HEK293 (cell line): ENCODE data around the gene TRAPPC12.

ENCODE experiments used
- GLI4 ChIP-seq: fragments of 450-650 bp; formaldehyde crosslinking; IDR thresholded peaks from 2 replicates; pipeline ENCODE4 v1.5.1; 2016; ENCODE audit warnings: missing biosample characterization, missing genetic modification characterization
- YY2 ChIP-seq: fragments of 450-650 bp; formaldehyde crosslinking; IDR thresholded peaks from 2 replicates; pipeline ENCODE4 v1.5.1; 2016; ENCODE audit warnings: missing biosample characterization, missing genetic modification characterization
- ZBTB1 ChIP-seq: fragments of 450-650 bp; formaldehyde crosslinking; IDR thresholded peaks from 2 replicates; pipeline ENCODE4 v1.5.1; 2016; ENCODE audit warnings: missing biosample characterization, missing genetic modification characterization
- ZBTB17 ChIP-seq: fragments of 450-650 bp; formaldehyde crosslinking; IDR thresholded peaks from 2 replicates; pipeline ENCODE4 v1.5.1; 2016; ENCODE audit warnings: missing biosample characterization, missing genetic modification characterization
- ZBTB20 ChIP-seq: fragments of 450-650 bp; formaldehyde crosslinking; IDR thresholded peaks from 2 replicates; pipeline ENCODE4 v1.5.1; 2016; ENCODE audit warnings: missing biosample characterization, missing genetic modification characterization
- ZNF248 ChIP-seq: fragments of 450-650 bp; formaldehyde crosslinking; IDR thresholded peaks from 2 replicates; pipeline ENCODE4 v1.5.1; 2017; ENCODE audit warnings: missing biosample characterization, missing genetic modification characterization
- ZNF341 ChIP-seq: fragments of 450-650 bp; formaldehyde crosslinking; IDR thresholded peaks from 2 replicates; pipeline ENCODE4; 2016; ENCODE audit warnings: low read depth, missing biosample characterization, missing genetic modification characterization
- ZNF354C ChIP-seq: fragments of 450-650 bp; formaldehyde crosslinking; IDR thresholded peaks from 2 replicates; pipeline ENCODE4 v1.5.1; 2016; ENCODE audit warnings: missing biosample characterization, missing genetic modification characterization, low read depth, borderline replicate concordance
- ZNF423 ChIP-seq: fragments of 450-650 bp; formaldehyde crosslinking; IDR thresholded peaks from 2 replicates; pipeline ENCODE4 v1.5.1; 2016; ENCODE audit warnings: missing biosample characterization, missing genetic modification characterization
- ZNF426 ChIP-seq: fragments of 450-650 bp; formaldehyde crosslinking; IDR thresholded peaks from 2 replicates; pipeline ENCODE4 v1.5.1; 2017; ENCODE audit warnings: missing biosample characterization, missing genetic modification characterization, mild to moderate bottlenecking, inconsistent platforms, moderate library complexity
- ZNF501 ChIP-seq: fragments of 450-650 bp; formaldehyde crosslinking; IDR thresholded peaks from 2 replicates; pipeline ENCODE4 v1.5.1; 2016; ENCODE audit warnings: missing biosample characterization, missing genetic modification characterization
- ZNF596 ChIP-seq: fragments of 450-650 bp; IDR thresholded peaks from 2 replicates; pipeline ENCODE4 v1.5.0; 2018; ENCODE audit warnings: missing biosample characterization, mild to moderate bottlenecking, missing genetic modification characterization, moderate library complexity
- ZNF600 ChIP-seq: fragments of 450-650 bp; formaldehyde crosslinking; IDR thresholded peaks from 2 replicates; pipeline ENCODE4 v1.5.1; 2016; ENCODE audit warnings: missing biosample characterization, missing genetic modification characterization
- ZNF621 ChIP-seq: fragments of 450-650 bp; formaldehyde crosslinking; IDR thresholded peaks from 2 replicates; pipeline ENCODE4 v1.5.1; 2017; ENCODE audit warnings: missing biosample characterization, missing genetic modification characterization
- ZNF701 ChIP-seq: fragments of 450-650 bp; formaldehyde crosslinking; IDR thresholded peaks from 2 replicates; pipeline ENCODE4 v1.5.1; 2016; ENCODE audit warnings: missing biosample characterization, missing genetic modification characterization
- ZNF785 ChIP-seq: fragments of 450-650 bp; formaldehyde crosslinking; IDR thresholded peaks from 2 replicates; pipeline ENCODE4 v1.5.1; 2016; ENCODE audit warnings: missing biosample characterization, missing genetic modification characterization
- ZNF843 ChIP-seq: fragments of 450-650 bp; formaldehyde crosslinking; IDR thresholded peaks from 2 replicates; pipeline ENCODE4 v1.5.1; 2016; ENCODE audit warnings: missing biosample characterization, missing genetic modification characterization
- TF ChIP-seq, protein P1 (sequence below): fragments of 450-650 bp; formaldehyde crosslinking; IDR thresholded peaks from 2 replicates; pipeline ENCODE4 v1.5.1; 2016; ENCODE audit warnings: missing biosample characterization, missing genetic modification characterization
- TF ChIP-seq, protein P2 (sequence below): fragments of 450-650 bp; formaldehyde crosslinking; IDR thresholded peaks from 2 replicates; pipeline ENCODE4 v1.5.1; 2016; ENCODE audit warnings: missing biosample characterization, missing genetic modification characterization
- TF ChIP-seq, protein P3 (sequence below): fragments of 450-650 bp; formaldehyde crosslinking; IDR thresholded peaks from 2 replicates; pipeline ENCODE4 v1.5.1; 2016; ENCODE audit warnings: missing biosample characterization, missing genetic modification characterization
- TF ChIP-seq, protein P4 (sequence below): fragments of 450-650 bp; formaldehyde crosslinking; IDR thresholded peaks from 2 replicates; pipeline ENCODE4 v1.5.1; 2016; ENCODE audit warnings: missing biosample characterization, missing genetic modification characterization
- TF ChIP-seq, protein P5 (sequence below): fragments of 450-650 bp; formaldehyde crosslinking; IDR thresholded peaks from 2 replicates; pipeline ENCODE4 v1.5.1; 2017; ENCODE audit warnings: missing biosample characterization, missing genetic modification characterization
- TF ChIP-seq, protein P6 (sequence below): fragments of 450-650 bp; formaldehyde crosslinking; IDR thresholded peaks from 2 replicates; pipeline ENCODE4 v1.5.1; 2016; ENCODE audit warnings: missing biosample characterization, missing genetic modification characterization
- TF ChIP-seq, protein P7 (sequence below): fragments of 450-650 bp; formaldehyde crosslinking; conservative IDR thresholded peaks from 2 replicates; pipeline ENCODE4 v1.5.1; 2016; ENCODE audit warnings: low read depth, missing biosample characterization, missing genetic modification characterization
- TF ChIP-seq, protein P8 (sequence below): fragments of 450-650 bp; formaldehyde crosslinking; IDR thresholded peaks from 2 replicates; pipeline ENCODE4 v1.5.1; 2016; ENCODE audit warnings: missing biosample characterization, missing genetic modification characterization

Gene TRAPPC12

DNA sequence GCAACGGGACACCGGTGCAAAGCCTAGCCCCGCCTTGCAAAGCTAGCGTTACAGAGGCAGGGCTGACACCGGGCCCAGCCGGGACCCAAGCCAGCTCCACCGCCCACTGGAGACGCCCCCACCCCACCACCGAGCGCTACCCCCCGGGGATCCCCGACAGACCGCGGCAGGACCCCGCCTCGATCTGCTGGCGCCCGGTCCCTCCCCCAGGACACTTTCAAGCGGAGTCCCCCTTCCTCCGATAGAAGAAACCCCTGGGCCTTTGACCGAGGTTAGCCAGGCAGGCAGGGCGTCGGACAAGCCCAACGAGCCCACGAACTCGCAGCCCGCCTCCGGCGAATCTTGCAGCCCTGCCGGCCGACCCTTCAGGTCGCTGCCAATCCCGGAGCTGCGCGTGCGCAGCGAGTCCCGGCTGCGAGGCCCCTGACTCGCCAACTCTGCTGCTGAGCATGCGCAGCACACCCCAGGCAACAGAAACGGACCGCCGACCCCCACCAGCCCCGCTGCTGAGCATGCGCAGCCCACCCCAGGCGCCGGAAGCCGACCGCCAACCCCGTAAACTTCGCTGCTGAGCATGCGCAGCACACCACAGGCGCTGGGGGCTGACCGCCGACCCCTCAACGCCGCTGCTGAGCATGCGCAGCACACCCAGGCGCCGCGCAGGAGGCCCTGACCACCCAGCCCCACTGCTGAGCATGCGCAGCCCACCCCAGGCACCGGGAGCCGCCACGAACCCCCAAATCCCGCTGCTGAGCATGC, 139.2 kb downstream of the TRAPPC12 start (continued):
- TF ChIP-seq ZBTB1 (no peak), ZNF596 (no peak), ZNF501 (tag by site-specific recombination) (0 out of 2 replicates have a peak, but pooled peaks have one; percentile 33), ZNF423 (0 out of 2 replicates have a peak, but pooled peaks have one; percentile 30), ZNF248 (no peak), ZBTB20 (tag by site-specific recombination) (peak; percentile 90), ZNF341 (tag by site-specific recombination) (no peak), YY2 (tag by site-specific recombination) (no peak), ZNF426 (tag by site-specific recombination) (no peak), ZNF701 (tag by site-specific recombination) (no peak), ZNF621 (tag by site-specific recombination) (no peak), ZNF843 (tag by site-specific recombination) (0 out of 2 replicates have a peak, but pooled peaks have one; percentile 39), ZBTB17 (tag by site-specific recombination) (peak; percentile 76), ZNF600 (tag by site-specific recombination) (no peak), GLI4 (tag by site-specific recombination) (no peak), ZNF354C (tag by site-specific recombination) (no peak), ZNF785 (no peak)
- TF ChIP-seq, protein P1, sequence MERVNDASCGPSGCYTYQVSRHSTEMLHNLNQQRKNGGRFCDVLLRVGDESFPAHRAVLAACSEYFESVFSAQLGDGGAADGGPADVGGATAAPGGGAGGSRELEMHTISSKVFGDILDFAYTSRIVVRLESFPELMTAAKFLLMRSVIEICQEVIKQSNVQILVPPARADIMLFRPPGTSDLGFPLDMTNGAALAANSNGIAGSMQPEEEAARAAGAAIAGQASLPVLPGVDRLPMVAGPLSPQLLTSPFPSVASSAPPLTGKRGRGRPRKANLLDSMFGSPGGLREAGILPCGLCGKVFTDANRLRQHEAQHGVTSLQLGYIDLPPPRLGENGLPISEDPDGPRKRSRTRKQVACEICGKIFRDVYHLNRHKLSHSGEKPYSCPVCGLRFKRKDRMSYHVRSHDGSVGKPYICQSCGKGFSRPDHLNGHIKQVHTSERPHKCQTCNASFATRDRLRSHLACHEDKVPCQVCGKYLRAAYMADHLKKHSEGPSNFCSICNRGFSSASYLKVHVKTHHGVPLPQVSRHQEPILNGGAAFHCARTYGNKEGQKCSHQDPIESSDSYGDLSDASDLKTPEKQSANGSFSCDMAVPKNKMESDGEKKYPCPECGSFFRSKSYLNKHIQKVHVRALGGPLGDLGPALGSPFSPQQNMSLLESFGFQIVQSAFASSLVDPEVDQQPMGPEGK (tag by site-specific recombination): peak; percentile 82
- TF ChIP-seq, protein P2, sequence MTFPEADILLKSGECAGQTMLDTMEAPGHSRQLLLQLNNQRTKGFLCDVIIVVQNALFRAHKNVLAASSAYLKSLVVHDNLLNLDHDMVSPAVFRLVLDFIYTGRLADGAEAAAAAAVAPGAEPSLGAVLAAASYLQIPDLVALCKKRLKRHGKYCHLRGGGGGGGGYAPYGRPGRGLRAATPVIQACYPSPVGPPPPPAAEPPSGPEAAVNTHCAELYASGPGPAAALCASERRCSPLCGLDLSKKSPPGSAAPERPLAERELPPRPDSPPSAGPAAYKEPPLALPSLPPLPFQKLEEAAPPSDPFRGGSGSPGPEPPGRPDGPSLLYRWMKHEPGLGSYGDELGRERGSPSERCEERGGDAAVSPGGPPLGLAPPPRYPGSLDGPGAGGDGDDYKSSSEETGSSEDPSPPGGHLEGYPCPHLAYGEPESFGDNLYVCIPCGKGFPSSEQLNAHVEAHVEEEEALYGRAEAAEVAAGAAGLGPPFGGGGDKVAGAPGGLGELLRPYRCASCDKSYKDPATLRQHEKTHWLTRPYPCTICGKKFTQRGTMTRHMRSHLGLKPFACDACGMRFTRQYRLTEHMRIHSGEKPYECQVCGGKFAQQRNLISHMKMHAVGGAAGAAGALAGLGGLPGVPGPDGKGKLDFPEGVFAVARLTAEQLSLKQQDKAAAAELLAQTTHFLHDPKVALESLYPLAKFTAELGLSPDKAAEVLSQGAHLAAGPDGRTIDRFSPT (tag by site-specific recombination): no peak
- TF ChIP-seq, protein P3, sequence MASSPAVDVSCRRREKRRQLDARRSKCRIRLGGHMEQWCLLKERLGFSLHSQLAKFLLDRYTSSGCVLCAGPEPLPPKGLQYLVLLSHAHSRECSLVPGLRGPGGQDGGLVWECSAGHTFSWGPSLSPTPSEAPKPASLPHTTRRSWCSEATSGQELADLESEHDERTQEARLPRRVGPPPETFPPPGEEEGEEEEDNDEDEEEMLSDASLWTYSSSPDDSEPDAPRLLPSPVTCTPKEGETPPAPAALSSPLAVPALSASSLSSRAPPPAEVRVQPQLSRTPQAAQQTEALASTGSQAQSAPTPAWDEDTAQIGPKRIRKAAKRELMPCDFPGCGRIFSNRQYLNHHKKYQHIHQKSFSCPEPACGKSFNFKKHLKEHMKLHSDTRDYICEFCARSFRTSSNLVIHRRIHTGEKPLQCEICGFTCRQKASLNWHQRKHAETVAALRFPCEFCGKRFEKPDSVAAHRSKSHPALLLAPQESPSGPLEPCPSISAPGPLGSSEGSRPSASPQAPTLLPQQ: 0 out of 2 replicates have a peak, but pooled peaks have one; percentile 15
- TF ChIP-seq, protein P4, sequence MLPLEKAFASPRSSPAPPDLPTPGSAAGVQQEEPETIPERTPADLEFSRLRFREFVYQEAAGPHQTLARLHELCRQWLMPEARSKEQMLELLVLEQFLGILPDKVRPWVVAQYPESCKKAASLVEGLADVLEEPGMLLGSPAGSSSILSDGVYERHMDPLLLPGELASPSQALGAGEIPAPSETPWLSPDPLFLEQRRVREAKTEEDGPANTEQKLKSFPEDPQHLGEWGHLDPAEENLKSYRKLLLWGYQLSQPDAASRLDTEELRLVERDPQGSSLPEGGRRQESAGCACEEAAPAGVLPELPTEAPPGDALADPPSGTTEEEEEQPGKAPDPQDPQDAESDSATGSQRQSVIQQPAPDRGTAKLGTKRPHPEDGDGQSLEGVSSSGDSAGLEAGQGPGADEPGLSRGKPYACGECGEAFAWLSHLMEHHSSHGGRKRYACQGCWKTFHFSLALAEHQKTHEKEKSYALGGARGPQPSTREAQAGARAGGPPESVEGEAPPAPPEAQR: no peak
- TF ChIP-seq, protein P5, sequence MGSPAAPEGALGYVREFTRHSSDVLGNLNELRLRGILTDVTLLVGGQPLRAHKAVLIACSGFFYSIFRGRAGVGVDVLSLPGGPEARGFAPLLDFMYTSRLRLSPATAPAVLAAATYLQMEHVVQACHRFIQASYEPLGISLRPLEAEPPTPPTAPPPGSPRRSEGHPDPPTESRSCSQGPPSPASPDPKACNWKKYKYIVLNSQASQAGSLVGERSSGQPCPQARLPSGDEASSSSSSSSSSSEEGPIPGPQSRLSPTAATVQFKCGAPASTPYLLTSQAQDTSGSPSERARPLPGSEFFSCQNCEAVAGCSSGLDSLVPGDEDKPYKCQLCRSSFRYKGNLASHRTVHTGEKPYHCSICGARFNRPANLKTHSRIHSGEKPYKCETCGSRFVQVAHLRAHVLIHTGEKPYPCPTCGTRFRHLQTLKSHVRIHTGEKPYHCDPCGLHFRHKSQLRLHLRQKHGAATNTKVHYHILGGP (tag by site-specific recombination): no peak
- TF ChIP-seq, protein P6, sequence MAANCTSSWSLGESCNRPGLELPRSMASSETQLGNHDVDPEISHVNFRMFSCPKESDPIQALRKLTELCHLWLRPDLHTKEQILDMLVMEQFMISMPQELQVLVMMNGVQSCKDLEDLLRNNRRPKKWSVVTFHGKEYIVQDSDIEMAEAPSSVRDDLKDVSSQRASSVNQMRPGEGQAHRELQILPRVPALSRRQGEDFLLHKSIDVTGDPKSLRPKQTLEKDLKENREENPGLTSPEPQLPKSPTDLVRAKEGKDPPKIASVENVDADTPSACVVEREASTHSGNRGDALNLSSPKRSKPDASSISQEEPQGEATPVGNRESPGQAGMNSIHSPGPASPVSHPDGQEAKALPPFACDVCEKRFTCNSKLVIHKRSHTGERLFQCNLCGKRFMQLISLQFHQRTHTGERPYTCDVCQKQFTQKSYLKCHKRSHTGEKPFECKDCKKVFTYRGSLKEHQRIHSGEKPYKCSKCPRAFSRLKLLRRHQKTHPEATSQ: no peak
- TF ChIP-seq, protein P7, sequence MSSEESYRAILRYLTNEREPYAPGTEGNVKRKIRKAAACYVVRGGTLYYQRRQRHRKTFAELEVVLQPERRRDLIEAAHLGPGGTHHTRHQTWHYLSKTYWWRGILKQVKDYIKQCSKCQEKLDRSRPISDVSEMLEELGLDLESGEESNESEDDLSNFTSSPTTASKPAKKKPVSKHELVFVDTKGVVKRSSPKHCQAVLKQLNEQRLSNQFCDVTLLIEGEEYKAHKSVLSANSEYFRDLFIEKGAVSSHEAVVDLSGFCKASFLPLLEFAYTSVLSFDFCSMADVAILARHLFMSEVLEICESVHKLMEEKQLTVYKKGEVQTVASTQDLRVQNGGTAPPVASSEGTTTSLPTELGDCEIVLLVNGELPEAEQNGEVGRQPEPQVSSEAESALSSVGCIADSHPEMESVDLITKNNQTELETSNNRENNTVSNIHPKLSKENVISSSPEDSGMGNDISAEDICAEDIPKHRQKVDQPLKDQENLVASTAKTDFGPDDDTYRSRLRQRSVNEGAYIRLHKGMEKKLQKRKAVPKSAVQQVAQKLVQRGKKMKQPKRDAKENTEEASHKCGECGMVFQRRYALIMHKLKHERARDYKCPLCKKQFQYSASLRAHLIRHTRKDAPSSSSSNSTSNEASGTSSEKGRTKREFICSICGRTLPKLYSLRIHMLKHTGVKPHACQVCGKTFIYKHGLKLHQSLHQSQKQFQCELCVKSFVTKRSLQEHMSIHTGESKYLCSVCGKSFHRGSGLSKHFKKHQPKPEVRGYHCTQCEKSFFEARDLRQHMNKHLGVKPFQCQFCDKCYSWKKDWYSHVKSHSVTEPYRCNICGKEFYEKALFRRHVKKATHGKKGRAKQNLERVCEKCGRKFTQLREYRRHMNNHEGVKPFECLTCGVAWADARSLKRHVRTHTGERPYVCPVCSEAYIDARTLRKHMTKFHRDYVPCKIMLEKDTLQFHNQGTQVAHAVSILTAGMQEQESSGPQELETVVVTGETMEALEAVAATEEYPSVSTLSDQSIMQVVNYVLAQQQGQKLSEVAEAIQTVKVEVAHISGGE (tag by site-specific recombination): 0 out of 2 replicates have a peak, but pooled peaks have one; percentile 31
- TF ChIP-seq, protein P8, sequence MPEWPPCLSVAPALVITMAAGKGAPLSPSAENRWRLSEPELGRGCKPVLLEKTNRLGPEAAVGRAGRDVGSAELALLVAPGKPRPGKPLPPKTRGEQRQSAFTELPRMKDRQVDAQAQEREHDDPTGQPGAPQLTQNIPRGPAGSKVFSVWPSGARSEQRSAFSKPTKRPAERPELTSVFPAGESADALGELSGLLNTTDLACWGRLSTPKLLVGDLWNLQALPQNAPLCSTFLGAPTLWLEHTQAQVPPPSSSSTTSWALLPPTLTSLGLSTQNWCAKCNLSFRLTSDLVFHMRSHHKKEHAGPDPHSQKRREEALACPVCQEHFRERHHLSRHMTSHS (tag by site-specific recombination): no peak
